Liver (tissue), 3 donors: Measurements from ENCODE around the gene PXMP4.

Source experiments
- EGR1 ChIP-seq, 2 donors: IDR thresholded peaks; 2 replicates each; pipeline ENCODE4 v1.6.1; 2016 to 2018; ENCODE audit warnings: antibody characterized with exemption in 2 of 2, low read depth in 2 of 2
- GABPA ChIP-seq, 2 donors: IDR thresholded peaks in 1 of 2; conservative IDR thresholded peaks in 1 of 2; 2 replicates each; pipeline ENCODE4 v1.6.1; 2016; ENCODE audit warnings: antibody characterized with exemption in 2 of 2, mild to moderate bottlenecking in 1 of 2, moderate library complexity in 1 of 2
- JUND ChIP-seq, 2 donors: IDR thresholded peaks; 2 replicates each; pipeline ENCODE4 v1.6.1; 2016; ENCODE audit warnings: antibody characterized with exemption in 2 of 2
- RAD21 ChIP-seq, 2 donors: IDR thresholded peaks; 2 replicates each; pipeline ENCODE4 v1.6.1; 2016; ENCODE audit warnings: antibody characterized with exemption in 2 of 2, mild to moderate bottlenecking in 2 of 2
- RXRA ChIP-seq, 2 donors: IDR thresholded peaks; 2 replicates each; pipeline ENCODE4 v1.6.1; 2017 to 2018; ENCODE audit warnings: antibody characterized with exemption in 2 of 2, mild to moderate bottlenecking in 1 of 2
- TAF1 ChIP-seq: conservative IDR thresholded peaks from 2 replicates; pipeline ENCODE4 v1.6.1; 2016; ENCODE audit warnings: antibody characterized with exemption, mild to moderate bottlenecking
- YY1 ChIP-seq: IDR thresholded peaks from 2 replicates; pipeline ENCODE4 v1.6.1; 2016; ENCODE audit warnings: antibody characterized with exemption, mild to moderate bottlenecking
- ZBTB33 ChIP-seq: IDR thresholded peaks from 2 replicates; pipeline ENCODE4 v1.6.1; 2016; ENCODE audit warnings: antibody characterized with exemption
- TF ChIP-seq, protein P1 (sequence below): fragments of 150-350 bp; IDR thresholded peaks from 2 replicates; pipeline ENCODE4 v1.5.1; 2017; ENCODE audit warnings: improper control_type of control experiment, low read depth, low read length; ENCODE audit not compliant: missing input control
- TF ChIP-seq, protein P2 (sequence below): IDR thresholded peaks from 2 replicates; pipeline ENCODE4 v1.6.1; 2016; ENCODE audit warnings: antibody characterized with exemption
- TF ChIP-seq, protein P3 (sequence below): IDR thresholded peaks from 2 replicates; pipeline ENCODE4 v1.6.1; 2016; ENCODE audit warnings: antibody characterized with exemption, mild to moderate bottlenecking
- donor health status: healthy.
- donor health status: healthy.

GRCh38 chr20:33744181-33744580, 24.1 kb upstream of the PXMP4 start:
- TF ChIP-seq, protein P1, sequence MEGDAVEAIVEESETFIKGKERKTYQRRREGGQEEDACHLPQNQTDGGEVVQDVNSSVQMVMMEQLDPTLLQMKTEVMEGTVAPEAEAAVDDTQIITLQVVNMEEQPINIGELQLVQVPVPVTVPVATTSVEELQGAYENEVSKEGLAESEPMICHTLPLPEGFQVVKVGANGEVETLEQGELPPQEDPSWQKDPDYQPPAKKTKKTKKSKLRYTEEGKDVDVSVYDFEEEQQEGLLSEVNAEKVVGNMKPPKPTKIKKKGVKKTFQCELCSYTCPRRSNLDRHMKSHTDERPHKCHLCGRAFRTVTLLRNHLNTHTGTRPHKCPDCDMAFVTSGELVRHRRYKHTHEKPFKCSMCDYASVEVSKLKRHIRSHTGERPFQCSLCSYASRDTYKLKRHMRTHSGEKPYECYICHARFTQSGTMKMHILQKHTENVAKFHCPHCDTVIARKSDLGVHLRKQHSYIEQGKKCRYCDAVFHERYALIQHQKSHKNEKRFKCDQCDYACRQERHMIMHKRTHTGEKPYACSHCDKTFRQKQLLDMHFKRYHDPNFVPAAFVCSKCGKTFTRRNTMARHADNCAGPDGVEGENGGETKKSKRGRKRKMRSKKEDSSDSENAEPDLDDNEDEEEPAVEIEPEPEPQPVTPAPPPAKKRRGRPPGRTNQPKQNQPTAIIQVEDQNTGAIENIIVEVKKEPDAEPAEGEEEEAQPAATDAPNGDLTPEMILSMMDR = no peak
- TF ChIP-seq GABPA (IDR thresholded peaks at IDR 0.05 in 1 of 2, conservative IDR thresholded peaks at IDR 0.05 in 1 of 2) = no peak
- TF ChIP-seq, protein P2, sequence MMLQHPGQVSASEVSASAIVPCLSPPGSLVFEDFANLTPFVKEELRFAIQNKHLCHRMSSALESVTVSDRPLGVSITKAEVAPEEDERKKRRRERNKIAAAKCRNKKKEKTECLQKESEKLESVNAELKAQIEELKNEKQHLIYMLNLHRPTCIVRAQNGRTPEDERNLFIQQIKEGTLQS = no peak
- TF ChIP-seq RXRA (IDR thresholded peaks at IDR 0.05) = no peak
- no peak for TF ChIP-seq EGR1 (IDR thresholded peaks at IDR 0.05; ENCODE audit: low read depth in 2 of 2)
- TF ChIP-seq, protein P3, sequence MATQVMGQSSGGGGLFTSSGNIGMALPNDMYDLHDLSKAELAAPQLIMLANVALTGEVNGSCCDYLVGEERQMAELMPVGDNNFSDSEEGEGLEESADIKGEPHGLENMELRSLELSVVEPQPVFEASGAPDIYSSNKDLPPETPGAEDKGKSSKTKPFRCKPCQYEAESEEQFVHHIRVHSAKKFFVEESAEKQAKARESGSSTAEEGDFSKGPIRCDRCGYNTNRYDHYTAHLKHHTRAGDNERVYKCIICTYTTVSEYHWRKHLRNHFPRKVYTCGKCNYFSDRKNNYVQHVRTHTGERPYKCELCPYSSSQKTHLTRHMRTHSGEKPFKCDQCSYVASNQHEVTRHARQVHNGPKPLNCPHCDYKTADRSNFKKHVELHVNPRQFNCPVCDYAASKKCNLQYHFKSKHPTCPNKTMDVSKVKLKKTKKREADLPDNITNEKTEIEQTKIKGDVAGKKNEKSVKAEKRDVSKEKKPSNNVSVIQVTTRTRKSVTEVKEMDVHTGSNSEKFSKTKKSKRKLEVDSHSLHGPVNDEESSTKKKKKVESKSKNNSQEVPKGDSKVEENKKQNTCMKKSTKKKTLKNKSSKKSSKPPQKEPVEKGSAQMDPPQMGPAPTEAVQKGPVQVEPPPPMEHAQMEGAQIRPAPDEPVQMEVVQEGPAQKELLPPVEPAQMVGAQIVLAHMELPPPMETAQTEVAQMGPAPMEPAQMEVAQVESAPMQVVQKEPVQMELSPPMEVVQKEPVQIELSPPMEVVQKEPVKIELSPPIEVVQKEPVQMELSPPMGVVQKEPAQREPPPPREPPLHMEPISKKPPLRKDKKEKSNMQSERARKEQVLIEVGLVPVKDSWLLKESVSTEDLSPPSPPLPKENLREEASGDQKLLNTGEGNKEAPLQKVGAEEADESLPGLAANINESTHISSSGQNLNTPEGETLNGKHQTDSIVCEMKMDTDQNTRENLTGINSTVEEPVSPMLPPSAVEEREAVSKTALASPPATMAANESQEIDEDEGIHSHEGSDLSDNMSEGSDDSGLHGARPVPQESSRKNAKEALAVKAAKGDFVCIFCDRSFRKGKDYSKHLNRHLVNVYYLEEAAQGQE = no peak
- TF ChIP-seq YY1 = no peak
- TF ChIP-seq JUND (IDR thresholded peaks at IDR 0.05) = no peak
- no peak for TF ChIP-seq ZBTB33
- TF ChIP-seq RAD21 (IDR thresholded peaks at IDR 0.05) = no peak
- TF ChIP-seq TAF1 = no peak
